ENCODE results near the gene FABP3. TPM values are rescaled to one million over a fixed set of nuclear protein-coding genes. Genes with fewer than 3 reads are reported as not detected.

Gene FABP3
- total and polyA plus RNA-seq, 5 experiments from 2014 or later = not detected

DNA sequence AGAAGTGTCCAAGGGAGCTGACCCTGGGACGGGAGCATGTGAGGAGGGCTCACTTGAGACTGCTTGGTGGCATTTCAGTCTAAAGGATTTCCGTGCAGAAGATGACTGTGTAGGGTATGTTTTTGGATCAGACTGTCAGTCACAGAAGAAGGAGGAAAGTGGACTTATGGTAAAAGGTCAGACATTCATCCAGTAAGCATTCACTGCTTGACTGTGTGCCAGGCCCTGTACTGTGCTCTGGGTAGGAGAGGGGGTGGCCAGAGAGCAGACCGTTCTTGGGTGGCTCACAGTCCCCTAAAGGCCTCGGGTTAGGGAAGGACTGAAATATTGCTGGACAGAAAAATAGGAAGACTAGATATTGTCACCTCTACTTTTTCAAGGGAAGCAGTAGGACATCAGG, 38.0 kb upstream of the FABP3 start:
- Mint-ChIP-seq H3K27me3 (peaks cover 39 to 70% (median 63%) of the 10 kb centered on the region in 5 donors), H3K9me3 (no peaks in the 10 kb centered on the region), H3K36me3 (peaks cover 0 to 2% (median 0%) of the 10 kb centered on the region in 3 donors), H3K4me1 (peaks cover 8 to 15% (median 10%) of the 10 kb centered on the region in 4 donors), H3K4me3 (peak overlapping the region in 5 of 10 donors; percentile 16 to 81 (median 33)), H3K27ac (peak overlapping the region in 1 of 10 donors; percentile 40)
- POLR2A ChIA-PET = no interaction called here
- DNase-seq (no peak), ATAC-seq (no peak)

DNA sequence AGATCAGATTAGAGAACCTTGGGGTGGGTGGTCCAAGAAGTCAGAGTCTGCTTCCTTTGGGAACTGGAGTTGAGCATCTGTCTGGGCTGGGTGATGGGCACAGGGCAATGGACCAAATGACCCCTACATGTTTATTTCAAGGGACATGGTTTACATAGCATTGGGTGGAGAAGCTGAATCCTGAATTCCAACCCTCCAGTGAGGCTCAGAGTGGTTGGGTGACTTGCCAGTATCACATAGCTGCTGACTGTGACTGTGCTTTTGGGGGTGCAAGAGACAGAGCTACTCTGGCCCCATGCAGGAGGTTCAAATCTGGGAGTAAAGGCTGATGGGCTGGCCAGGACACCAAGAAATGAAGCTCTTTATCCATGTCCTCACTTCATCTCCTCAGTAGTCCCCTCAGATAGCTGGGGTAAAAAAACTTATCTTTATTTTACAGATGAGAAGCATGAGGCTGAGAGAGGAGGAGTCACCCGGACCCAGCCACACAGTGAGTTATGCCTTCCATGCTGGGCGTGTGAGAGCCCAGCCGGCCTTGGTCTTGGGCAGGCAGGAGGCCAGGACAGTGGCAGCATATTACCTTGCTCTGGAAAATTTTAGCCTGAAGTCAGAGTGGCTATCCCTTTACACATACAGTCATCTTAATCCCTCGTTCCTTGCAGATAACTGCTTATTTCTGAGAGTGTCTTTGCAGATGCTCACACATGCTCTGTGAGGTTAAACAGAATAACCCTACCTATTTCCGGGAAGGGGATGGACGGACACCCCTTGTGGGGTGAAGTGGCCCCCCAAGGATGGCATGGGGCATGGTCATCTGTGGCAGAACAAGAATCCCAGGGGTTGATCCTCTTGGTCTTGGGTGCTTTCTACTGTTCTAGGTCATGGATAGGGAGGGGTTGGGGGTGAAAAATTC, 37.3 kb upstream of the FABP3 start:
- POLR2A ChIA-PET = no interaction called here
- peaks cover 33 to 64% (median 57%) of the 10 kb centered on the region in 5 donors for H3K27me3 Mint-ChIP-seq
- H3K36me3 Mint-ChIP-seq = peaks cover 0 to 2% (median 0%) of the 10 kb centered on the region in 3 donors
- H3K27ac Mint-ChIP-seq = peak overlapping the region in 1 of 10 donors; percentile 40
- no peaks in the 10 kb centered on the region for H3K9me3 Mint-ChIP-seq
- no peak overlapping the region for H3K4me3 Mint-ChIP-seq
- DNase-seq (no peak), ATAC-seq (no peak)
- H3K4me1 Mint-ChIP-seq = peaks cover 8 to 15% (median 10%) of the 10 kb centered on the region in 4 donors

DNA sequence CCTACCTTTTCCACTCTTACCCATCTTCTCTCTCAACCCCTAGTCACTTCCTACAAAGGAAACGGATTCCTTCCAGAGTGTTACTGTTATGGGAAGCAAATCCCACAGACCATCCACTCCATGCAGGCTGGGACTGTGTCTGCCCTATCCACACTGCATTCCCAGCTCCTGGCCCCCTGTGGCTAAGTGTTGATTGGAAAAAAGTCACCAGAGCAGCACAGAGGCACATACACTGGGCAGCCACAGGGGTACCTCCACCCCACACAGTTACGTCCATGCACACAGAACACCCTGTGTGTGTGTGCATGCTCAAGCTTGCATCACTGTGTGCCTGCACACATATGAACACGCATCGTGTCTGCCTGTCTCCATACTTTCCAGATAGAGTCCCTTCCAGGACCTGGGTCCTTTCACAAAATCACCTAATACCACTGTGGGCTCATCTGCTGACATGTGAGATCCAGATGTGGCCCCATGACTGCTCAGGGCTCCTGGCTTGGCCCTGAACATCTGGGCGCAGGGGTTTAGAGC, 36.0 kb upstream of the FABP3 start:
- POLR2A ChIA-PET = no interaction called here
- Mint-ChIP-seq H3K27me3 (peaks cover 33 to 52% (median 47%) of the 10 kb centered on the region in 5 donors), H3K9me3 (no peaks in the 10 kb centered on the region), H3K4me3 (no peak overlapping the region), H3K4me1 (peaks cover 7 to 11% (median 9%) of the 10 kb centered on the region in 4 donors), H3K36me3 (peaks cover 0 to 2% (median 0%) of the 10 kb centered on the region in 3 donors), H3K27ac (no peak overlapping the region)
- ATAC-seq = no peak
- no peak for DNase-seq

DNA sequence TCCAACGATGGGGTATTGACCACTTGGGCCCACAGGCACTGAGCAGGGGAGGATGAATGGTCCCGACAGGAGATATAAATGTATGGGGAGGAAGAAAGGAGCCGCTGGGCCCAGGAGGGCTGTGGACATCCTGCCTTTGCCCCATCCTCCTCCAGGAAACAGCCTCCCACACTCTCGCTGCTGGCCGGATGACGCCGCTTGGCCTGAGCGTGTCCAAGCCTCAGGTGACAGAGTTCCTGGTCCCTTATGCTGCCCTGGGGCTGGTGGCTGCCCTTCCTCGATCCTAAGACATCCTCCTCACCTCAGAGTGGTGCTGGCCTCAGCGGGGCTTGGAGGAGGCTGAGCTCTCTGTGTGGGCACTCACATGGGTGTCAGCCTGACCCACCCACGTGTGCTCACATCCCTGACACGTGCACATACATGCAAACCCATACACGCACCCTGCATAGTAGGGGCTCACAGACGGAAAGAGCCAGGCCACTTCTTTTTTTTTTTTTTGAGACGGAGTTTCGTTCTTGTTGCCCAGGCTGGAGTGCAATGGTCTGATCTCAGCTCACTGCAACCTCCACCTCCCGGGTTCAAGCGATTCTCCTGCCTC, 34.3 kb upstream of the FABP3 start:
- no peak for DNase-seq
- H3K27me3 Mint-ChIP-seq = peaks cover 24 to 44% (median 39%) of the 10 kb centered on the region in 5 donors

DNA sequence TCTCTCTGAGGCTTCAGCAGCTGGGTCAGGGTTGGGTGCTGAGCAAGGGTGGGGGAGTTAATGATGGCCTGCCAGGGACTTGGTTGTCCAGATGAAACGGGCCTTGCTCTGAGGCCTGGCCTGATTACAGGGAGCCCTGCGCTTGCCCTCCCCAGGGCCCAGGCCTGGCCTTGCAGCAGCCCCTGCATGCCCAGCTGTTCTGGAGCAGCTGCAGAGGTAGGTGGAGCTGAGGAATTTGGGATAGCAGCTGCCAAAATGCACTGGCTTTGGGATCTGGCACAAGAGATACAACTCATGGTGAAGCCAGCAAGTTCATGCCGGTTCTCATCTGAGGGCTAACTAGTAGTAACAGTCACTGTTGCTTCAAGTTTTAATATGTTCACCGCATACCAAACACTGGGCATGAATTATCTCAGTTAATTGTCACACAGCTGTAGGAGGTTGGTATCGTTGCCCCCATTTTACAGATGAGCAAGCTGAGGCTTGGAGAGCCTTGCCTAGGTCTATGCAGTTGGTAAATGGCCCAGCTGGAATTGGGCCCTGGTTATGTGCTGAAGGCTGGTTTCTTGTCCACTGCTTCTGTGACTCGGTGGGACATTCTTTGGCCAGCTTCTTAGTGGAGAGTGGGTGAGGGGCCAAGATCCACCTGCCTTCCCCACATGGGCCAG, 32.8 kb upstream of the FABP3 start:
- H3K36me3 Mint-ChIP-seq = no peaks in the 10 kb centered on the region
- no peak for DNase-seq
- no peaks in the 10 kb centered on the region for H3K4me1 Mint-ChIP-seq
- H3K27me3 Mint-ChIP-seq = peaks cover 15 to 32% (median 25%) of the 10 kb centered on the region in 5 donors
- POLR2A ChIA-PET = no interaction called here
- ATAC-seq = no peak
- H3K27ac Mint-ChIP-seq = no peak overlapping the region
- H3K9me3 Mint-ChIP-seq = no peaks in the 10 kb centered on the region
- no peak overlapping the region for H3K4me3 Mint-ChIP-seq

More for the DNA sequence above, 34.3 kb upstream of the FABP3 start:
- peaks cover 0 to 1% (median under 1%) of the 10 kb centered on the region in 4 donors for H3K4me1 Mint-ChIP-seq
- no peaks in the 10 kb centered on the region for H3K36me3 Mint-ChIP-seq
- no peaks in the 10 kb centered on the region for H3K9me3 Mint-ChIP-seq
- POLR2A ChIA-PET = no interaction called here
- ATAC-seq = no peak
- H3K27ac Mint-ChIP-seq = peak overlapping the region in 1 of 10 donors; percentile 76
- H3K4me3 Mint-ChIP-seq = no peak overlapping the region

DNA sequence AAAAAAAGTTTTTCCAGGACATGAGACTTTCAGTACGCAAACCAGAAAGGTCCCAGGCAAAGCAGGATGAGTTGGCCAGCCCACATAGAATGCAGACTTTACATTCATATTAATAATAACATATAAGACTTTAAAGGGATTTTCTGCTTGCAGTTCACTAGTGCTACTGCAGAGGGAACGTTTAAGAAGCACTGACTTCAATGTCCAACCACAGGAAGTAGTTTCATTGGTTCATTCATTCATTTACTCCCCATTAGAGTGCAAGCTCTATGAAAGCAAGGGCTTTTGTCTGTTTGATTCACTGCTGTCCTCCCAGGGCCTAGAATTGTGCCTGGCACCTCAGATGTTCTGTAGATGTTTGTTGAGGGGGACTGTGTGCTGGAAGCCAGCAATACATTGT, 28.4 kb upstream of the FABP3 start:
- H3K4me3 Mint-ChIP-seq = no peak overlapping the region

DNA sequence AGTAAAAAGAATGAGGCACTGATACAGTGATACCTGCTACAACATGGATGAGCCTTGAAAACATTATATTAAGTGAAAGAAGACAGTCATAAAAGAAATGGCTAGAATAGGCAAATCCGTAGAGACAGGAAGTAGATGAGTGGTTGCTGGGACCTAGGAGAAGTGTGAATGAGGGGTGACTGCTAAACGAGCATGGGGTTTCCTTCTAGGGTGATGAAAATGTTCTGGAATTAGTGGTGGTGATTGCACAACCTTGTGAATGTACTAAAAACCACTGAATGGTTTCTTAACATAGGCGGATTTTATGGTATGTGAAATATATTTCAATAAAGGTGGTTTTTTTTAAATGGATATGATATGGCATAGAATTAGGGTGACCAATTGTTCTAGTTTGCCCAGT, 27.5 kb upstream of the FABP3 start:
- ATAC-seq (no peak), DNase-seq (no peak)
- Mint-ChIP-seq H3K27me3 (peaks cover 0 to 7% (median 4%) of the 10 kb centered on the region in 5 donors), H3K4me1 (peaks cover 0 to 2% (median 0%) of the 10 kb centered on the region in 4 donors), H3K27ac (peak overlapping the region in 1 of 10 donors; percentile 9), H3K4me3 (no peak overlapping the region), H3K9me3 (no peaks in the 10 kb centered on the region), H3K36me3 (no peaks in the 10 kb centered on the region)
- POLR2A ChIA-PET = no interaction called here

More for the DNA sequence above, 28.4 kb upstream of the FABP3 start:
- Mint-ChIP-seq H3K36me3 (no peaks in the 10 kb centered on the region), H3K27me3 (peaks cover 0 to 7% (median 4%) of the 10 kb centered on the region in 5 donors), H3K9me3 (no peaks in the 10 kb centered on the region), H3K27ac (peak overlapping the region in 1 of 10 donors; percentile 21), H3K4me1 (no peaks in the 10 kb centered on the region)
- POLR2A ChIA-PET = no interaction called here
- ATAC-seq (no peak), DNase-seq (no peak)

DNA sequence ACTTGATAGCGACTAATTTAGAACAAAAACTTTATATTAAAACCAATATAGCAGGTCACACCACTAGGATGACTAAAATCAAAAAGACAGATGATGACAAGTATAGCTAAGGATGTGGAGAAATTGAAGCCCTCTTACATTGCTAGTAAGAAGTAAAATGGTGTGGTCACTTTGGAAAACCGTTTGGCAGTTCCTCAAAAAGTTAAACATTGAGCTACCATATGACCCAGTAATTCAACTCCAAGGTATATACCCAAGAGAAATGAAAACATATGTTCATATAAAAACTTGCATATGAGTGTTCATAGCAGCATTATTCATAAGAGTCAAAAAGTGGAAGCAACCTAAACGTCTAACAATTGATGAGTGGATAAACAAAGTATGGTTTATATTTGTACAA, 27.1 kb upstream of the FABP3 start:
- Mint-ChIP-seq H3K9me3 (no peaks in the 10 kb centered on the region), H3K27ac (no peak overlapping the region), H3K36me3 (no peaks in the 10 kb centered on the region), H3K4me1 (peaks cover 0 to 4% (median 3%) of the 10 kb centered on the region in 4 donors), H3K27me3 (peaks cover 0 to 7% (median 2%) of the 10 kb centered on the region in 5 donors), H3K4me3 (no peak overlapping the region)
- POLR2A ChIA-PET = no interaction called here
- ATAC-seq (no peak), DNase-seq (no peak)

DNA sequence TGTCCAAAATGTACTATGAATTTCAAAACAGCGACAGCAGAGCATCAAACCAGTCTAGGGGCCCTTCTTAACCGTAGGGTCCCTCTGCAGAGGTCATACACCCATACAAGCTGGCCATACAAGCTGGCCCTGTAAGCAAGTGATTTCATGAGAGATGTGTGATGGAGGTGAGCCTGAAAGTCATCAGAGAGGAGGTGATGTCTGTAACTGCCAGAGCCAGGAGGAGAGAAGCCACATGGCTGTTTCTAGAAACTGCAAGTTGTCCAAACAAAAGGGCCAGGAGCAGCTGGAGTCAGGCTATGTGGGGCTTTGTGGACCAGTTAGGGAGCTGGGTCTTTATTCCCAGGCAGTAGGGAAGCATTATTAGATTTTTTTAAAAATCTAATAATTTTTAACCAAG, 25.4 kb upstream of the FABP3 start:
- POLR2A ChIA-PET = no interaction called here
- DNase-seq (no peak), ATAC-seq (no peak)
- Mint-ChIP-seq H3K4me3 (no peak overlapping the region), H3K4me1 (peaks cover 0 to 13% (median 11%) of the 10 kb centered on the region in 4 donors), H3K27ac (no peak overlapping the region), H3K9me3 (no peaks in the 10 kb centered on the region), H3K27me3 (peaks cover 0 to 2% (median 0%) of the 10 kb centered on the region in 5 donors), H3K36me3 (no peaks in the 10 kb centered on the region)

DNA sequence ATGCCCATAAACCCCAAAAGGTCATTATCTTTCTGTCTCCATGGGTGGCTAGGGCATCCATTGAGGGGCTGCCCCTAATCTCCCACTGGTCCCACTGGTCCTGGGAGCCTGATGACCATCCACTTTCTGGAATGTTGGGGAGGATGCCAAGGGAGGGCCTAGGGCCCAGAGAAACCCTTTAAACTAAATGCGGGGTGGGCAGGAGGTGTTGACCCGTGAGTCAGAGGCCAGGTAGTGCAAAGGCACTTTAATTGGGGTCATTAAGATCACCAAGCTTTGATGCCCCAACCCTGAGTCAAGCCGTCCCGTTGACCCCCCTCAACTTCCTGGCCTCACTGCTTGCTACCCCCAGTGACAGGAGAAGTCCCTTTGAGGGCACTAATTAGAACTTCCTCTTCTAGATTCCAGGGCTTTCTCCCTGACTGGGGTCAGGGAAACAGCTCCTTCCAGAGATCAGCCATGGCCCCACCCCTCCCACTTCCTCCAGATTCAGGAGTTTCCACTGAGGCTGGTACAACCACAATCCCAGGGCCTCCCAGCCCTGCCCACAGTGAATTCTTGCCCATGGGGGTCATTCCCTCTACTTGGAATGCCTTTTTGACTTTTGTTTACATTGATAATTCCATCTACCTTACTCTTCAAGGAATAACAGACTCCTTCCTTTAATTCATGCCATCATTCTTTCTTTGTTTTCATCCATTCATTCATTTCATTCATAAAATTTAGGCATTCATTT, 24.7 kb upstream of the FABP3 start:
- Mint-ChIP-seq H3K9me3 (no peaks in the 10 kb centered on the region), H3K27me3 (peaks cover 0 to 4% (median 1%) of the 10 kb centered on the region in 5 donors), H3K36me3 (no peaks in the 10 kb centered on the region), H3K27ac (no peak overlapping the region), H3K4me3 (no peak overlapping the region), H3K4me1 (peaks cover 0 to 13% (median 11%) of the 10 kb centered on the region in 4 donors)
- POLR2A ChIA-PET = no interaction called here
- DNase-seq (no peak), ATAC-seq (no peak)

DNA sequence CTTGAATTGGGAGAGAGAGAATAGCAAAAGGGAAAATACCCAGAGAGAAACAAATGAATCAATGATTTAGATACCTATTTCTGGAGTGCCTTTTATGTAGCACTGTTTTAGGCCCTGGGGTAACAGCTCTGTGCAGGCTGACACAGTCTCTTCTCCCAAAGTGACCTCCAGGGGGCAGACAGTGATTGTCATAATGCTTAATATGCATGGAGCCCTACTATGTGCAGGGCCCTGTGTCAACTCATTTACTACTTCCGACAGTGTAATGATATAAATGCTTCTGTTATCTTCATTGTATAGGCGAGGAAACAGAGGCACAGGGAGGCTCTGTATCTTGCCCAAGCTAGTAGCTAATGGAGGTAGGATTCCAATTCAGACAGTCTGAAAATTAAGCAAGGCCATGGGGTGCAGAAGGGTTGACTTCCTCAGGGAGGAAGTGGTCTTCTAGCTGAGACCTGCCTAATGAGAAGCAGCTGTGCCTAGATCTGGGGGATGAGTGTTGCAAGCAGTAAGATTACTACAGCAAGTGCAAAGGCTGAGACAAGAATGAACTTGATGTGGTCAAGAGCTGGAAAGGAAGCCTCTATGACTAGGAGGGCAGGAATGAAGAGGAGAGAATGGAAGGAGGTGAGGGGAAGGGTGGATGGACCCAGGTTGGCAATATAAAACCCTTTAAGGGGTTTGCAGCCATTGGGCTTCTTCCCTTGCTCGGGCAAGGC, 23.9 kb upstream of the FABP3 start:
- Mint-ChIP-seq H3K4me1 (peaks cover 0 to 13% (median 11%) of the 10 kb centered on the region in 4 donors), H3K36me3 (no peaks in the 10 kb centered on the region), H3K27me3 (peaks cover 0 to 4% (median 1%) of the 10 kb centered on the region in 5 donors), H3K9me3 (no peaks in the 10 kb centered on the region), H3K4me3 (peak overlapping the region in 1 of 10 donors; percentile 16), H3K27ac (no peak overlapping the region)
- DNase-seq (no peak), ATAC-seq (no peak)
- POLR2A ChIA-PET = no interaction called here
